Fibroblast of the aortic adventitia (primary cell): ENCODE results near the gene ABCC3. TPM values are rescaled to one million over a fixed set of nuclear protein-coding genes. Genes with fewer than 3 reads are reported as not detected.

Experiments used
- DNase-seq: peaks from one replicate; pipeline ENCODE4 v3.0.0-alpha.2; 2010; ENCODE audit warnings: low read depth
- H3K4me3 ChIP-seq: 2 replicates; pipeline ENCODE4 v1.5.1; 2011; ENCODE audit warnings: low read depth, mild to moderate bottlenecking, control low read depth, low read length, moderate library complexity
- small RNA-seq: library from RNA; depleted of rRNA; stranded (forward); fragments of <200 nt; gene quantifications from one replicate; pipeline ENCODE3, GENCODE V24; 2012
- total RNA-seq: library from RNA; depleted of rRNA; stranded (reverse); fragments of >200 nt; gene quantifications from 2 replicates; pipeline ENCODE4 v1.2.3, GENCODE V29; 2012; ENCODE audit warnings: low replicate concordance
- TF ChIP-seq, protein P1 (sequence below): IDR thresholded peaks from 2 replicates; pipeline ENCODE4 v1.5.1; 2011; ENCODE audit warnings: mild to moderate bottlenecking, low read length, control low read depth, inconsistent platforms; ENCODE audit not compliant: insufficient read depth

Gene ABCC3
- total RNA-seq, 1 donor: 12.5 TPM

DNA sequence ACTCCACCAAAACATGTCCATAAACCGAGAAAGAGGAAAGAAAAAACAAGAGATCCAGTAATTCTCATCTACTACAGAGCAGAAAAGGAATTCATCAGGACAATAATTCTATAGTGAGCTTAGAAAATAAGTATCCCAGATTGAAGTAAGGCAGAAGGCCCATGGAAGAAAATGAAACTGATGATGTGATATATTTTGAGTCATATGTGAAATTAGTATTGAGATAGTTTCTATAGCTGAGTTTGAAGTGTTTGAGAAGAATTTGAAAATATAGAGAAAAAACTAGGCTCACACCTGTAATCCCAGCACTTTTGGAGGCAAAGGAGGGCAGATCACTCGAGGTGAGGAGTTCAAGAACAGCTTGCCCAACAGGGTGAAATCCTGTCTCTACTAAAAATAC lies 104.4 kb downstream of the ABCC3 start:
- DNase-seq: no peak
- TF ChIP-seq, protein P1, sequence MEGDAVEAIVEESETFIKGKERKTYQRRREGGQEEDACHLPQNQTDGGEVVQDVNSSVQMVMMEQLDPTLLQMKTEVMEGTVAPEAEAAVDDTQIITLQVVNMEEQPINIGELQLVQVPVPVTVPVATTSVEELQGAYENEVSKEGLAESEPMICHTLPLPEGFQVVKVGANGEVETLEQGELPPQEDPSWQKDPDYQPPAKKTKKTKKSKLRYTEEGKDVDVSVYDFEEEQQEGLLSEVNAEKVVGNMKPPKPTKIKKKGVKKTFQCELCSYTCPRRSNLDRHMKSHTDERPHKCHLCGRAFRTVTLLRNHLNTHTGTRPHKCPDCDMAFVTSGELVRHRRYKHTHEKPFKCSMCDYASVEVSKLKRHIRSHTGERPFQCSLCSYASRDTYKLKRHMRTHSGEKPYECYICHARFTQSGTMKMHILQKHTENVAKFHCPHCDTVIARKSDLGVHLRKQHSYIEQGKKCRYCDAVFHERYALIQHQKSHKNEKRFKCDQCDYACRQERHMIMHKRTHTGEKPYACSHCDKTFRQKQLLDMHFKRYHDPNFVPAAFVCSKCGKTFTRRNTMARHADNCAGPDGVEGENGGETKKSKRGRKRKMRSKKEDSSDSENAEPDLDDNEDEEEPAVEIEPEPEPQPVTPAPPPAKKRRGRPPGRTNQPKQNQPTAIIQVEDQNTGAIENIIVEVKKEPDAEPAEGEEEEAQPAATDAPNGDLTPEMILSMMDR: no peak
- H3K4me3 ChIP-seq: no peak overlapping the region

Small RNAs within 50 kb of the gene (small RNA-seq; reads per million reads assigned to genes)
- not detected for gene RF00019

Other genes starting within 250 kb of the ABCC3 start
- gene LRRC59, start 237.4 kb upstream of the ABCC3 start, total RNA-seq: 60.3 and 126 TPM in 2 replicates
- 15.7 and 273 TPM in 2 replicates for gene ACSF2, start 208.7 kb upstream of the ABCC3 start, total RNA-seq
- not detected in 2 replicates for gene CHAD, start 166.0 kb upstream of the ABCC3 start, total RNA-seq
- gene RSAD1, start 156.0 kb upstream of the ABCC3 start, total RNA-seq: 25.8 and 35.4 TPM in 2 replicates
- 0.99 and 1.7 TPM in 2 replicates for gene MYCBPAP, start 126.4 kb upstream of the ABCC3 start, total RNA-seq
- not detected in 2 replicates for gene EPN3, start 102.1 kb upstream of the ABCC3 start, total RNA-seq
- 49.9 and 63.6 TPM in 2 replicates for gene SPATA20, start 87.7 kb upstream of the ABCC3 start, total RNA-seq
- 0.41 and 1.8 TPM in 2 replicates for gene CACNA1G, start 74.2 kb upstream of the ABCC3 start, total RNA-seq
- gene ANKRD40, start 73.0 kb downstream of the ABCC3 start, total RNA-seq: 36.1 and 51.6 TPM in 2 replicates
- gene LUC7L3, start 84.7 kb downstream of the ABCC3 start, total RNA-seq: 30.2 and 125 TPM in 2 replicates
- not detected in 2 replicates for gene ANKRD40CL, start 132.6 kb downstream of the ABCC3 start, total RNA-seq
- gene WFIKKN2, start 200.7 kb downstream of the ABCC3 start, total RNA-seq: under 0.01 and 0.25 TPM in 2 replicates
- gene TOB1, start 231.5 kb downstream of the ABCC3 start, total RNA-seq: 12.0 and 21.1 TPM in 2 replicates